Liver (tissue), 3 donors: ENCODE data around the gene MLF2.

Experiments
- GABPA ChIP-seq, 2 donors: IDR thresholded peaks in 1 of 2; conservative IDR thresholded peaks in 1 of 2; 2 replicates each; pipeline ENCODE4 v1.6.1; 2016; ENCODE audit warnings: antibody characterized with exemption in 2 of 2, mild to moderate bottlenecking in 1 of 2, moderate library complexity in 1 of 2
- HNF4A ChIP-seq, 2 donors: conservative IDR thresholded peaks; 2 replicates each; pipeline ENCODE4 v1.6.1; 2016; ENCODE audit warnings: antibody characterized with exemption in 2 of 2, mild to moderate bottlenecking in 2 of 2
- JUND ChIP-seq, 2 donors: IDR thresholded peaks; 2 replicates each; pipeline ENCODE4 v1.6.1; 2016; ENCODE audit warnings: antibody characterized with exemption in 2 of 2
- RAD21 ChIP-seq, 2 donors: IDR thresholded peaks; 2 replicates each; pipeline ENCODE4 v1.6.1; 2016; ENCODE audit warnings: antibody characterized with exemption in 2 of 2, mild to moderate bottlenecking in 2 of 2
- RXRA ChIP-seq, 2 donors: IDR thresholded peaks; 2 replicates each; pipeline ENCODE4 v1.6.1; 2017 to 2018; ENCODE audit warnings: antibody characterized with exemption in 2 of 2, mild to moderate bottlenecking in 1 of 2
- SP1 ChIP-seq: IDR thresholded peaks from 2 replicates; pipeline ENCODE4 v1.6.1; 2018; ENCODE audit warnings: antibody characterized with exemption, mild to moderate bottlenecking
- TAF1 ChIP-seq: conservative IDR thresholded peaks from 2 replicates; pipeline ENCODE4 v1.6.1; 2016; ENCODE audit warnings: antibody characterized with exemption, mild to moderate bottlenecking
- YY1 ChIP-seq: IDR thresholded peaks from 2 replicates; pipeline ENCODE4 v1.6.1; 2016; ENCODE audit warnings: antibody characterized with exemption, mild to moderate bottlenecking
- TF ChIP-seq, protein P1 (sequence below): fragments of 150-350 bp; IDR thresholded peaks from 2 replicates; pipeline ENCODE4 v1.5.1; 2017; ENCODE audit warnings: improper control_type of control experiment, low read depth, low read length; ENCODE audit not compliant: missing input control
- TF ChIP-seq, protein P2 (sequence below): IDR thresholded peaks from 2 replicates; pipeline ENCODE4 v1.6.1; 2016; ENCODE audit warnings: antibody characterized with exemption, mild to moderate bottlenecking
- TF ChIP-seq, protein P3 (sequence below): IDR thresholded peaks from 2 replicates; pipeline ENCODE4 v1.6.1; 2016; ENCODE audit warnings: antibody characterized with exemption
- donor health status: healthy.
- donor health status: healthy.

- TF ChIP-seq TAF1 (peak; percentile 93), GABPA (IDR thresholded peaks at IDR 0.05 in 1 of 2, conservative IDR thresholded peaks at IDR 0.05 in 1 of 2) (no peak), HNF4A (conservative IDR thresholded peaks at IDR 0.05) (peak; percentile 97 to 98), SP1 (peak; percentile 96), RXRA (IDR thresholded peaks at IDR 0.05) (peak; percentile 100), JUND (IDR thresholded peaks at IDR 0.05) (peak; percentile 72 to 73), RAD21 (IDR thresholded peaks at IDR 0.05) (peak; percentile 47 to 62), YY1 (peak; percentile 88)
- TF ChIP-seq, protein P1, sequence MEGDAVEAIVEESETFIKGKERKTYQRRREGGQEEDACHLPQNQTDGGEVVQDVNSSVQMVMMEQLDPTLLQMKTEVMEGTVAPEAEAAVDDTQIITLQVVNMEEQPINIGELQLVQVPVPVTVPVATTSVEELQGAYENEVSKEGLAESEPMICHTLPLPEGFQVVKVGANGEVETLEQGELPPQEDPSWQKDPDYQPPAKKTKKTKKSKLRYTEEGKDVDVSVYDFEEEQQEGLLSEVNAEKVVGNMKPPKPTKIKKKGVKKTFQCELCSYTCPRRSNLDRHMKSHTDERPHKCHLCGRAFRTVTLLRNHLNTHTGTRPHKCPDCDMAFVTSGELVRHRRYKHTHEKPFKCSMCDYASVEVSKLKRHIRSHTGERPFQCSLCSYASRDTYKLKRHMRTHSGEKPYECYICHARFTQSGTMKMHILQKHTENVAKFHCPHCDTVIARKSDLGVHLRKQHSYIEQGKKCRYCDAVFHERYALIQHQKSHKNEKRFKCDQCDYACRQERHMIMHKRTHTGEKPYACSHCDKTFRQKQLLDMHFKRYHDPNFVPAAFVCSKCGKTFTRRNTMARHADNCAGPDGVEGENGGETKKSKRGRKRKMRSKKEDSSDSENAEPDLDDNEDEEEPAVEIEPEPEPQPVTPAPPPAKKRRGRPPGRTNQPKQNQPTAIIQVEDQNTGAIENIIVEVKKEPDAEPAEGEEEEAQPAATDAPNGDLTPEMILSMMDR, result no peak
- TF ChIP-seq, protein P2, sequence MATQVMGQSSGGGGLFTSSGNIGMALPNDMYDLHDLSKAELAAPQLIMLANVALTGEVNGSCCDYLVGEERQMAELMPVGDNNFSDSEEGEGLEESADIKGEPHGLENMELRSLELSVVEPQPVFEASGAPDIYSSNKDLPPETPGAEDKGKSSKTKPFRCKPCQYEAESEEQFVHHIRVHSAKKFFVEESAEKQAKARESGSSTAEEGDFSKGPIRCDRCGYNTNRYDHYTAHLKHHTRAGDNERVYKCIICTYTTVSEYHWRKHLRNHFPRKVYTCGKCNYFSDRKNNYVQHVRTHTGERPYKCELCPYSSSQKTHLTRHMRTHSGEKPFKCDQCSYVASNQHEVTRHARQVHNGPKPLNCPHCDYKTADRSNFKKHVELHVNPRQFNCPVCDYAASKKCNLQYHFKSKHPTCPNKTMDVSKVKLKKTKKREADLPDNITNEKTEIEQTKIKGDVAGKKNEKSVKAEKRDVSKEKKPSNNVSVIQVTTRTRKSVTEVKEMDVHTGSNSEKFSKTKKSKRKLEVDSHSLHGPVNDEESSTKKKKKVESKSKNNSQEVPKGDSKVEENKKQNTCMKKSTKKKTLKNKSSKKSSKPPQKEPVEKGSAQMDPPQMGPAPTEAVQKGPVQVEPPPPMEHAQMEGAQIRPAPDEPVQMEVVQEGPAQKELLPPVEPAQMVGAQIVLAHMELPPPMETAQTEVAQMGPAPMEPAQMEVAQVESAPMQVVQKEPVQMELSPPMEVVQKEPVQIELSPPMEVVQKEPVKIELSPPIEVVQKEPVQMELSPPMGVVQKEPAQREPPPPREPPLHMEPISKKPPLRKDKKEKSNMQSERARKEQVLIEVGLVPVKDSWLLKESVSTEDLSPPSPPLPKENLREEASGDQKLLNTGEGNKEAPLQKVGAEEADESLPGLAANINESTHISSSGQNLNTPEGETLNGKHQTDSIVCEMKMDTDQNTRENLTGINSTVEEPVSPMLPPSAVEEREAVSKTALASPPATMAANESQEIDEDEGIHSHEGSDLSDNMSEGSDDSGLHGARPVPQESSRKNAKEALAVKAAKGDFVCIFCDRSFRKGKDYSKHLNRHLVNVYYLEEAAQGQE, result peak; percentile 81
- TF ChIP-seq, protein P3, sequence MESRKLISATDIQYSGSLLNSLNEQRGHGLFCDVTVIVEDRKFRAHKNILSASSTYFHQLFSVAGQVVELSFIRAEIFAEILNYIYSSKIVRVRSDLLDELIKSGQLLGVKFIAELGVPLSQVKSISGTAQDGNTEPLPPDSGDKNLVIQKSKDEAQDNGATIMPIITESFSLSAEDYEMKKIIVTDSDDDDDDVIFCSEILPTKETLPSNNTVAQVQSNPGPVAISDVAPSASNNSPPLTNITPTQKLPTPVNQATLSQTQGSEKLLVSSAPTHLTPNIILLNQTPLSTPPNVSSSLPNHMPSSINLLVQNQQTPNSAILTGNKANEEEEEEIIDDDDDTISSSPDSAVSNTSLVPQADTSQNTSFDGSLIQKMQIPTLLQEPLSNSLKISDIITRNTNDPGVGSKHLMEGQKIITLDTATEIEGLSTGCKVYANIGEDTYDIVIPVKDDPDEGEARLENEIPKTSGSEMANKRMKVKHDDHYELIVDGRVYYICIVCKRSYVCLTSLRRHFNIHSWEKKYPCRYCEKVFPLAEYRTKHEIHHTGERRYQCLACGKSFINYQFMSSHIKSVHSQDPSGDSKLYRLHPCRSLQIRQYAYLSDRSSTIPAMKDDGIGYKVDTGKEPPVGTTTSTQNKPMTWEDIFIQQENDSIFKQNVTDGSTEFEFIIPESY, result peak; percentile 69
Measured at GRCh38 chr12:6767353-6768319, 14.7 kb upstream of the MLF2 start.
